NCI-H345 (cell line): ENCODE measurements around the gene TNP1.

Experiments used
- DNase-seq: peaks from one replicate; lab custom pipeline; 2025; lab: John Stamatoyannopoulos, UW

Gene TNP1

DNA sequence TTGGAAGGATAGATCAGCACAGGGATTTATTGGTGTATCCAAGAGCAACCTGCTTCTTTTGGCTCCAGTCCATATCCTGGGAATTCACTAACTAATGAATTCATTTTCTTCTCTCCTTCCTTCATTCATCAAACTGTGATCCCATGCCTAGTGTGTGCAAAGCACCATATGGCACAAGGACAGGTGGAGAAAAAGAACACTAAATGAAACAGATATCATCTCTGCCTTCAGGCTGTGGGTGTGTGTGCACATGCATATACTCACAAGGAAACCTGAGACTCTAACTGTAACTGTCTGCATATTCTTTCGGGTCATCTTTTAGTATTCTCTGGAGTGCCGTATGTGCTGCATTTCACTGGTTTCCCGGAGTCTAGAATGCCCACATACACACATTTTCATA is 20.2 kb downstream of the TNP1 start:
- no peak for DNase-seq

DNA sequence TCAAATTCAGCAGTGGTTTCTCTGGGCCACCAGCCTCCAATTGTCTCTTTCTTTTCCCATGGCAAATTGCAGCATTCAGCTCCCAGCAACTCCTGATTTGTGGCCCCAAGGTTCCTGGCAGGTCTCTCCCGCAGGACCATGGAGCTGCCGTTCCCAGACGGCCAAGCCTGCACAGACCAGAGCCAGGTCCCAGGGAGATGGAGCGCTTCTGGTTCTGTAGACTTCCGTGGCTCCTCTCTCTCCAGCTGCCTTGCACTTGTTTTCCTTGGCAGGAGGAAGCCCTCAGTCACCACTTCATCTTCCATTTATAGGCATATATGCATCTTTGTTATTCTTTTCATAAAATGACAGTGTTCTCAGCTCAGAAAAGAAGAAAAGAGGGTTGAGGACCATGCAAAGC is 21.7 kb downstream of the TNP1 start:
- DNase-seq: no peak

DNA sequence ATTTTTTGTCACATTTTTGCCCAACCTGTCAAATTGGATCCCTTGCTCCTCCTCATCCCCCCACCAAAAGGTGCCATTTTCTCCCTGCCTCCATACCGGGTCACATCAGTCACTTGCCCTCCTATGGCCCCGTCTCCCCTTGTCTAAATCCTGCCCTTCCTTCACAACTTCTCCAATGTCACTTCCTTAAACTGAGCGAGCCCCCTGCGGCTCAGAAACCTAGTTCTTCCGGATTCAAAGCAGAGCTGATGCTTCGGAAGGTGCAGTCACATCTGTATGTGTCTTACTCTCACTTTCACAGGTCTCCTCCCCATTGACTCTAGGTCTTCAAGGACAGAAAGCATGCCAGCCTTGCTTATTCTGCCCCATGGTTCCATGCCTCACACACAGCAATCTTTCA is 22.1 kb downstream of the TNP1 start:
- DNase-seq: no peak

DNA sequence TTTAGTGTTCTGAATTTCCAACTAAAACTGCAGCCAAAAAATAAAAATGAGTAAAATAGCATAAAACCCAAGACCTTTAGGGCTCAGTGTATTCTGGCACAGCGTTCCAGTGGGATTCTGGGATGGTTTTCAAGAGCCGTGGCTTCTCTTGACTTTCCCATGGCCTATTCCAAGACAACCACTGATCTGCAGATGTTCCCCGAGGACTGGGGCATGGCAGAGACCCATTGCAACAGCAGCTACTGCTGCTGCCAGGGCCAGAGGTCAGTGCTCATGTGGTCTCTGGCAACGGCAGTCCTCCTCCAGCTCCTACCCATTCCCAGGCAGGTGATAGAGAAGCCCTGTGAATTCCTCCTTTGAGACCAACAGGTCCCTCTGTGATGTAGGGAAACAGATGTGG is 26.8 kb downstream of the TNP1 start:
- no peak for DNase-seq

DNA sequence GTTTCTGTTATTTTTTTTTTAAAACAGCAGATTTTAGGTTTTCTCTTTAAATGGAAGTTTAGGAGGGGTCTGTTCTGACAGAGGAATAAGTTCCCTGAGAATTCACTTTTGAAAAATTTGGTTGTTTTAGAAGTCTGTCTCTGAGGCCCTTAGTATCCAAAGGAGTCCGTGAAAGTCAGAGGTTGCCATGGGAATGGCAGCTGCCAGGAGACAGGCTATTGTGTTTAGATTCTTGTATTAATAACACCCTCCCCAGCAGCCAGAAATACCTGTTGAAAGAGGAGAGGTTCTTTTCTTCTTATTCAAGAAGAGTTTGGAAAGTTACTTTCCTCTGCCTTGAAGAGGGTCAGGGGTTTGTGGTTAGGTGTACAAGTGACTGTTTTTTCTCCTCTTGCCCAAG is 29.5 kb downstream of the TNP1 start:
- DNase-seq: peak; percentile 29

DNA sequence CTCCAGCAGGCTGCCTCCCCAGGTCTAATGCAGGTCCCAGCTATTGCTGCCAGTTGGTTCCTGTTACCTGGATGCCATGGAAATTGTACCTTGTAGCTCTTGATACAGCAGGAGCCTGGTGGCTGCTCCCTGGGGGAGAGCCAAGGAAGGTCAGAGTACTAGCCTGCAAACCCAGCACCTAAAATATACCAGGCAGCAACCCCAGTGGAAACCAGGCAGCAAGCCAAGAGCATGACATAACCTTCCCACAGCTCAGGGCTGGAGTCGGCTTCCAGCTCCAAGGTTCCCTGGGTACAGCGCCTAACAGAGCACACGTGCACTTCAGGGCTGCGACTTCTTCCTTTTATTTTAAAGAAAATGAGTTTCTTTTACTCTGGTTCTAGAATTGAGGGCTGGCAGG is 30.3 kb downstream of the TNP1 start:
- peak; percentile 80 for DNase-seq

DNA sequence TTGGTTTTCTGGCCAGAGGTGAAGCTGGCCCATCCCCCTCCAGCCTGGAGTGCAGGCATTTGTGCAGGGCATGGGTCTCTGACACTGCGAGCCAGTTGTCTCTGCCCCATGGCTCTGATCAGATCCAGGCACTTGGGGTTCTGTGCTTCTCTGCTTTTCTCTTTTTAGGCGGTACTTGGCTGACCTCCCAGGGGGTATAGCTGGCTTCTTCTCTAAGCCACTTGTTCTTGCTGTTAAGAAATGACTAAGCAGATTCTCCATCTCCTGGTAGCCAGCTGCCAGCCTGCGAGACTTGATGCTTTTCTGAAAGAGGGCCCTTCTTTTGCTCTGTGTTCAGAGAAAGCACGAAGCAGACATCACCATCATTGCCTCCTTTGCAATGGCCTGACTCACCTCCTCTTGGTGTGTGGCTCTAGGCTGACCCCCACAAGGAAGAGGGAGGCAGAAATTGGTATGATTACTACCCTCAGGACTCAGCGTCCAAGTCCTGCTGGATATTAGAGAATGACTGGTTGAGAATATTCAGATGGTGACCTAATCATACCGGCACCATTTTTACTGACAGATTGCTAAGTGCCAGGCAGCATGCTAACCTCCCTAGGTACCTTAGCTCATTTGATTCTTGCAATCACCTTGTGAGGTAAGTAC is 32.7 kb downstream of the TNP1 start:
- no peak for DNase-seq

DNA sequence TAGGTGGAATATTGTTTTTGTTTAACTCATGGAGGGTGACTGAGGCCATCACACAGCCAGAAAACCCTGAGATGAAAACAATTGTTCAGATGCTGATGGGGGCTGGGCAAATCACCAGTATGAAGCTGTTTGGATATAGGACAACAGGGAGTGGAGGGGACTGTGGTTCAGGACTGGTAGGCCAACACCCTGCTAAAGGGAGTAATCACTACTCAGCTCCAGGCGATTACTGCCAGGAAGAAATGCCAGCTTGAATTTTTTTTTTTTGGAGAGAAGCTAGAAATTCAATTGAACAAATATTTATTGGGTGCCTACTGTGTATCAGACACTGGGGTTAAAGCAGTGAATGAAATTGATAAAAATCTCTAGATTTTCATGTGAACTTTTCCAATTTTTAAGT is 37.4 kb downstream of the TNP1 start:
- no peak for DNase-seq

DNA sequence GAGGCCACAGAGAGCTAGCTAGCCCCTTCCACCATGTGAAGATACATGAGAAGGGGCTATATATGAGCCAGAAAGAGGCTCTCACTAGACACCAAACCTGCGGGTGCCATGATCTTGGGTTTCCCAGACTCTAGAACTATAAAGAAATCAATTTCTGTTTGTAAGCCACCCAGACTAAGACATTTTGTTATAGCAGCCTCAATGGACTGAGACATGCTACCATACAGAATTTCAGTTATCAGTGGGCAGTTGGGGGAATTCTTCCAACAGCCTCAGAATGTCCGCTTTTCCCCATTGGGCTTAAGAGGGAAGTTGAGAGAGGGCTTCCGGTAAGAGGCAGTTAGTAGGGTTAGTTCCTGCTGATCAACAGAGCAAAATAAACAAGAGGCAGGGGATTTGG is 39.2 kb downstream of the TNP1 start:
- DNase-seq: no peak

DNA sequence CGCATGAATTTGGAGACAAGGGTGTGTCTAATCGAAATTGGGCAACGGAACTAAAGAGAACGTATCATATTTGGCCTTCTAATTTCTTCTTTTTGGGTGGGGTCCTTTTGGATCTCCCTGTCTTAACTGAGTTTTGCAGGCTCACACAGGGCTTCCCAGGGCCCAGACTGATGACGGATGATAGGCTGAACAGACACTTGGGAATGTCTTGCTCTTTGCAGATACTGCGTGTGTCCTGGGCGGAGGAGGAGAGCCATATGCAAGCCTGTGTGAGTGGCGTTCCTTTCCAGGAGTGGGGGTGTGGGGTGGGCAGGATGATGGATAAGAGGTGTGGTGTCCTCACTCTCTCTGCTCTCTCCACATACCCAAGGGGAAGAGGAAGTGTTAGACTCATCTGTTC is 40.1 kb downstream of the TNP1 start:
- DNase-seq: no peak

DNA sequence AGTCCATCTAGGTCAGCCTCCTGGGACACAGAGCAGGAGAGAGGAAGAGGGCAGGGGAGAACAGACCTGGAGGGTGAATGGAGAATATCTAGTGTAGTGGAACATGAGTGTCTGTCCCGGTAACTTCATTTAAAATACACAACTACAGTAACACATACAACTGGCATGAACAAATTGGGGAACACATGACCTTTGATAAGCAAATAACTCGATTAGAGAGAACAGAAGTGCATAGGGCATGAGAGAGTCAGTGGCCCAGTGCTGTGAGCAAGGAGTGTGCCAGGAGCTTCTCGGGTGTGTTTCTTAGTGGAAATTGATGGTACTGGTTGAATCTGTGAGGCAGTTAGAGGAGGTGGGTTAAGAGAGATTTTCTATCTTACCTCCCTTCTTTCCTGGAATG is 40.8 kb downstream of the TNP1 start:
- no peak for DNase-seq

DNA sequence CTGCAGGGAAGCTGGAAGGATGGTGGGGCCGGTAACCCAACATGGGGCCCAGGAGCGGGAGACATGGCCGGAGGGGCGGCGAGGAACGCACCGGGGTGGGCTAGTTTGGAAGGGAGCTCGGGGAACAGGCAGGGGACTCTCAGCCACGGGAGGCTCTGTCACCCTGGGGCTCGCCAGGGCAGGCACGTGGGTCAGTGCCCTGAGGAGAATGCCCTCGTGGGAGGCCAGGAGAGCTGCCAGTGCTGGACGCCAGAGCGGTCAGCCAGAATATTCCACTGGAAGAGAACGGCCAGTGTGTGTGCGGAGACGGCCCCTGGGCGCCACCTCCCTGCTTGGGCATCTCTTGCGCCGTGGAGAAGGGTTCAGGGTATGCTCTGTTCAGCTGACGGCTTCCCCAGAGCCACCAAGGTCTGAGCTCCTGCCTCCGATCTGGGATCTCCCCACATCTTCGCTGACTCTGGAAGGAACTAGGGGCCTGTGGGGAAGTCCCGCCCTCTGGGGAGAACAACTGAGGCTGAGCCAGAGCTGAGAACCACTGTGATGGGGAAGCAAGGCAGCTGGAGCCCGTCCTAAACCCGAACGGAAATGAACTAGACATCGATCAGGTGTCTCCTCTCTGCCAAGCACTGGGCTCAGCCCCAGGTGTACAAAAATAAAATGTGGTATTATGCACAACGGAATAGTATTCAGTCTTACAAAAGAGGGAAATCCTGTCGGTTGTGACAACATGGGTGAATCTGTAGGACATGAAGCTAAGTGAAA is 49.3 kb downstream of the TNP1 start:
- DNase-seq: no peak
